Activated T-cell treated with anti-CD3 and anti-CD28 coated beads for 48 hours (primary cell): ENCODE data around the gene PDLIM5.
"Not testable (repeated sequence)": the region's sequence is repeated elsewhere in the genome, so short reads cannot be mapped to it uniquely, and the experiment has no call there.

ENCODE experiments used
- DNase-seq: peaks from one replicate; pipeline ENCODE4 v3.0.0-alpha.2; 2020; ENCODE audit warnings: low read depth

Gene PDLIM5, protein sequence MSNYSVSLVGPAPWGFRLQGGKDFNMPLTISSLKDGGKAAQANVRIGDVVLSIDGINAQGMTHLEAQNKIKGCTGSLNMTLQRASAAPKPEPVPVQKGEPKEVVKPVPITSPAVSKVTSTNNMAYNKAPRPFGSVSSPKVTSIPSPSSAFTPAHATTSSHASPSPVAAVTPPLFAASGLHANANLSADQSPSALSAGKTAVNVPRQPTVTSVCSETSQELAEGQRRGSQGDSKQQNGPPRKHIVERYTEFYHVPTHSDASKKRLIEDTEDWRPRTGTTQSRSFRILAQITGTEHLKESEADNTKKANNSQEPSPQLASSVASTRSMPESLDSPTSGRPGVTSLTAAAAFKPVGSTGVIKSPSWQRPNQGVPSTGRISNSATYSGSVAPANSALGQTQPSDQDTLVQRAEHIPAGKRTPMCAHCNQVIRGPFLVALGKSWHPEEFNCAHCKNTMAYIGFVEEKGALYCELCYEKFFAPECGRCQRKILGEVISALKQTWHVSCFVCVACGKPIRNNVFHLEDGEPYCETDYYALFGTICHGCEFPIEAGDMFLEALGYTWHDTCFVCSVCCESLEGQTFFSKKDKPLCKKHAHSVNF

DNA sequence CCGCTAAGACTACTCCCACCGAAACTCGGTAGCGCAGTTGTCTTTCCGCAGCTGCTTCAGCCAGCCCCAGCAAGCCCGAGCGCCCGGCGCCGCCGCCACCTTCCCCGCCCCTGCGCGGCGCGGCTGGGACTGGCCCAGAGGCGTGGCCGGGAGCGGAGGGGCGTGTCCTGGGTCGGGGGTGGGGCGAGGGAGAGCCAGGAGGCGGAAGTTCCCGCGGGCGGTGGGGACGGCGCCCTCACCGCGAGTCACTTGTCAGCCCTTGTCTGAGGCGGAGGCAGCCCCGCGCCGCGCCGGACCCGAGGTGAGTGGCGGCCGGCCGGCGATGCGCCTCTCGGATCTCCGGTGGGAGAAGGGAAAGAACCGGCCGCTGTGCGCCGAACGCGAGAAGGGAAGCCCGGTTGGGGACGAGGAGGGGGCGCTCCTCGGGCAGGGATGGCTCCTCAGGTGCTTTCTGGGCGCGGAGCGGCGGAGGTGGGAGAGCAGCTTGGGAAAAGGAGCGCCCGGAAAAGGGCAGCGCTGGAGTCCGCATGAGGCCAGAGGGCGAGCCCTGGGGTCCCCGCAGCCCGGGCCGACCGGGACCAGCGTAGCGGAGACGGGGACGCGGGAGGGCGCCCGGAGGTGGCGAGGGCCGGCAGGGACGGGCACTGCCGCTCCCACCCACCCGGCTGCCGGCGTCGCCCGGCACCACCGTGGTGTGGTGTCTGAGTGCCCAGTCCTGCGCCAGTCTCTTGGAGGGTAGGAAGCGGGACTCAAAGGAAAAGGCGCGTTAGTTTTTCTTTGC is at the start of gene PDLIM5:
TSS of gene PDLIM5 (plus strand) at position 248 of the 781 bp plus-strand sequence. CDS start 3,347 bp downstream, outside the sequence.
- DNase-seq = peak; percentile 89

DNA sequence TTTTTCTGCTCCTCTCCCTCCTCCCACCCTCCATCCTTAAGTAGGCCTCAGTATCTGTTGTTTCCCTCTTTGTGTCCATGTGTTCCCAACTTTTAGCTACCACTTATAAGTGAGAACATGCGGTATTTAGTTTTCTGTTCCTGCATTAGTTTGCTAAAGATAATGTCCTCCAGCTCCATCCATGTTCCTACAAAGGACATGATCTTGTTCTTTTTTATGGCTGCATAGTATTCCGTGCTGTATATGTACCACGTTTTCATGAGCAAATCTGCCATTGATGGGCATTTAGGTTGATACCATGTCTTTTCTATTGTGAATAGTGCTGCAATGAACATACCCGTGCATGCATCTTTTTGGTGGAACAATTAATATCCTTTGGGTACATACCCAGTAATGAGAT is 49.3 kb upstream of the PDLIM5 start:
- not testable (repeated sequence) for DNase-seq

DNA sequence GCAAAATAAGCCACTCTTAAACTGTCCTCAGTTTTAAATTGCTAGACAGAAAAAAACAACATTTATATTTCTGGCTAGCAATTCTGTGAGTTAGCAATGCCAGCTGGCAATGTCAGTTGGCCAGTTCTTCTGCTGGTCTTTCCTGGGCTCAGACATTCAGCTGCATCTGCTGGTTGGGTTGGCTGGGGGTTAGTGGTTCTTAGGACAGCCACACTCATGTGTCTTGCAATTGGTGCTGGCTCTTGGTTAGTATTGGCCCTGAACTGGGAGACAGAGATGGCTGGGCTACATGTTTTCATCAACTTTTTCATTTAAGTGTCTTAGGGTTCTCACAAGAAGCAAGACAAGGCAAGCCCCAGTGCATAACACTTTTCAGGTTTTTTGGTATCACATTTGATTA is 48.0 kb upstream of the PDLIM5 start:
- no peak for DNase-seq

GRCh38 chr4:94406668-94407437 is 44.9 kb upstream of the PDLIM5 start:
- peak; percentile 16 for DNase-seq

- no peak for DNase-seq
Observed at GRCh38 chr4:94407846-94408245, 43.9 kb upstream of the PDLIM5 start.

- no peak for DNase-seq
Observed at GRCh38 chr4:94408549-94409374, 43.0 kb upstream of the PDLIM5 start.

DNA sequence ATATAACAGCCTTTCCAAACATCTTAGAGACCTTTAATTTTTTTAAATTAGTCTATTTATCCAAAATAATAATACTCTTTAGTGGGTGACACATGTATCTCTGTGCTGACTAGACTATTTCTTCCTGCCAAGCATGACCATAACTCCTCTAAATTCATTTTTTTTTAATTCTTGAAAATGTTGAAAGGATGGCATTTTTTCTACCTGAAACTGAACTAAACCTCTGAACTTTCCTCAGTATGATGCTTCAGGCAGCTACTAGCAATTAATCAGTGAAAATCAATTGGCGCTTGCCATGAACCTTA is 42.4 kb upstream of the PDLIM5 start:
- no peak for DNase-seq

DNA sequence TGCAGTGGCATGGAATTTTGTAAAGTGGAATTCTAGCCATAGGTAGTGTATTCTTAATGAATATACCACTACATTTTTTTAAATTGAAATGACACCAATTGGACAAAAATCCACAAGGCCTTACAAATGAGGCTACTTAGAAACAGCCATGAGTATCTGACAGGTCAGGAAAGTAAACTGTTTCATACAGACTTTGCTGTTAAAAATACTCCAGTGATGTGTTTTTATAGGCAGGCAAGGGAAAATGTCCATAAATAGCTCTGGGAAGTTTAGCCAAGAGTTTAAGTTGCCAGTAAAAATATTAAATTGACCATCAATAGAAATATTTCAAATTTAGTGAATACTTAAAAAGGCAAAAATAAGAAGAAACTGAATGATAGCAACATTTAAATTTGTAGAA is 41.8 kb upstream of the PDLIM5 start:
- DNase-seq = no peak

DNA sequence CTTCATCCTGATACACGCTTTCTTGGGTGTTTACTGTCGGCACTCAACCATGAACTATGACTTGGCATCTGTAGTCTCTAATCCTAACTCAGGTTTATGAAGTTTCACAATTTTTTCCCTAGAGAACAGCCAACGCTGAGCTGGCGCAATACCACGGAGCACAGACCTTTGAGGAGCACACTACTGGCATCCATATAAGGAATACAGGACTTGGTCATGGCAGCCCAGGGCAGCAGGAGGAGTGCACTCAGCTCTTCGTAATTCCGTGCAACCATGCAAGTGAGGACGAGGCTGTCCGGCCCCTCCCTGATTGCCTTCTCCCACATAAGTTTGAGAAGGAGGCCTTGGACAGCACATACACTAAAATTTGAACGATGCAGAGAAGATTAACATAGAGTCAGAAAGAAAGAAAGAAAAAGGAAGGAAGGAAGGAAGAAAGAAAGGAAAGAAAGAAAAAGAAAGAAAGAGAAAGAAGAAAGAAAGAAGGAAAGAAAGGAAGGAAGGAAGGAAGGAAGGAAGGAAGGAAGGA is 41.0 kb upstream of the PDLIM5 start:
- DNase-seq = no peak

GRCh38 chr4:94411296-94411695 is 40.4 kb upstream of the PDLIM5 start:
- DNase-seq = no peak

- no peak for DNase-seq
Observed at GRCh38 chr4:94412019-94412657, 39.6 kb upstream of the PDLIM5 start.

- DNase-seq = no peak
Observed at GRCh38 chr4:94412658-94413038, 39.1 kb upstream of the PDLIM5 start.

DNA sequence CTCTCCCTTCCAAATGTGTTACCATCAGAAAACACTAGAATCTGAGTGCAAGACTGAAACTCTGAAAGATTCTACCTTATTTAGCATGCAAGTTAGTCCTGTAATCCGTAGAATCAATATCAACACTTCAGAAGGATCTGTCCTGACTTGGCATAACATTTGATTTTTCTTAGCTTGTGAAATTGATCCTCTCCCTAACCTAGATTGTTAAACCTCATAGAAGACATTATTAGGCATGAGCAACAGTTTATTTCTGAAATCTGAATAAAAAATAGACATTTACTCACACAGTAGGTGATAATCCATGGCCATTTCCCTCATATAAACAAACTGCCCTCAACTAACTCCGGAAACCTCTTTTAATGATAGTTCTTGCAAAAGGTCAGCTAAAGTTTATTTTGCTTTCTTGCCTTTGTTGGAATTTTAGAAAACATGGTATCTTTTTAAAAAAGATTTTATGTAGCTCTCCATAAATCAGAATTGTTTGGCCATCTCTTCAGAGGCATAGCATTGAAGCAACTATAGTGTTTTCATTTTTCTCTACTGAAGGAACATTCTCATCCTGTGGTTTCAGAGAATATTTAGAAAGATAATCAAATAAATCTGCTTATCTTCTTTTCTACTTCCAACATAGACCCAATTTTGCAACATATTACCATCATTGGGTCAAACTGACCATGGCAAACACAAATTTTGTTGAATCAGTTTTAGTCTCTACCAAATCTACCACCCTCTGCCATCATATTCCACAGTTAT is 38.5 kb upstream of the PDLIM5 start:
- DNase-seq = no peak

GRCh38 chr4:94414907-94415306 is 36.8 kb upstream of the PDLIM5 start:
- no peak for DNase-seq

- DNase-seq = no peak
Observed at GRCh38 chr4:94415448-94415847, 36.3 kb upstream of the PDLIM5 start.

DNA sequence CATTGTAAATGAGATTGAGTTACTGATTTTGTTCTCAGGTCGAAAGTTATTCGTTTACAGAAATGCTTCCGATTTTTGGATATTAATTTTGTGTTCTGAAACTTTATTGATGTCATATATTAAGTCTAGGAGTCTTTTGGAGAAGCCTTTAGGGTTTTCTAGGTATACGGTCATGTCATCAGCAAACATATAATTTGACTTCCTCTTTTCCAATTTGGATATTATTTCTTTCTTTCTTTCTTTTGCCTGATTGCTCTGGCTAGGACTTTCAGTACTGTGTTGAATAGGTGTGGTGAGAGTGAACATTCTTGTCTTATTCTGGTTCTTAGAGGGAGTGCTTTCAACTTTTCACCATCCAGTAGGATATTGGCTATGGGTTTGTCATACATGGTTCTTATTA is 35.4 kb upstream of the PDLIM5 start:
- no peak for DNase-seq

GRCh38 chr4:94416981-94417380 is 34.8 kb upstream of the PDLIM5 start:
- DNase-seq = no peak

- no peak for DNase-seq
Observed at GRCh38 chr4:94419549-94419948, 32.2 kb upstream of the PDLIM5 start.

- no peak for DNase-seq
Observed at GRCh38 chr4:94419956-94420355, 31.8 kb upstream of the PDLIM5 start.

DNA sequence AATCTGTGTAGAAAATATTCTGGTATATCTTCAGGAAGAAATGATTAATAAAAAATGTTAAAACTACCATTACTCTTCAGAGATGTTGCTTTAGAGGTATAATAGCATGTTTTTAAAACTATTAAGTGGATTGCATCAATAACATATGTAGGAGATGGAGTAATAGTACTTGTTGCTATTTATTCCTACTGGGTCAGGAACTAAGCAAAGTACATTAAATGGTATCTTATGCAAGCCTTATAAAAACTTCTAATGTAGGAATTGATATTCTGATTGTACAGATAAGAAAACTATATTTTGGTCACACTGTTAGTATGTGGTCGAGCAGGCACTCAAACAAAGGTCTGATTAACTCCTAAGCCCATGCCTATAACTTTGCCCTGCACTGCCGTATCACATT is 31.4 kb upstream of the PDLIM5 start:
- DNase-seq = no peak
